Measurements from ENCODE around the gene PIK3C3.
"Not testable (repeated sequence)": the region's sequence is repeated elsewhere in the genome, so short reads cannot be mapped to it uniquely, and the experiment has no call there.

The PIK3C3 gene

GRCh38 chr18:42080340-42080739, 125.3 kb downstream of the PIK3C3 start:
- DNase-seq = no peak

- no peak for DNase-seq
These were observed 127.6 kb downstream of the PIK3C3 start for GRCh38 chr18:42082415-42083234.

GRCh38 chr18:42086288-42086687, 131.3 kb downstream of the PIK3C3 start:
- no peak for DNase-seq

GRCh38 chr18:42087235-42087634, 132.2 kb downstream of the PIK3C3 start:
- no peak for DNase-seq

- no peak for DNase-seq
These were observed 132.8 kb downstream of the PIK3C3 start for GRCh38 chr18:42087876-42088275.

GRCh38 chr18:42092848-42093247, 137.8 kb downstream of the PIK3C3 start:
- no peak for DNase-seq

GRCh38 chr18:42094875-42095274, 139.8 kb downstream of the PIK3C3 start:
- DNase-seq = no peak

- no peak for DNase-seq
These were observed 140.8 kb downstream of the PIK3C3 start for GRCh38 chr18:42095732-42096377.

- no peak for DNase-seq
These were observed 145.2 kb downstream of the PIK3C3 start for GRCh38 chr18:42100248-42100647.

- DNase-seq = no peak
These were observed 145.9 kb downstream of the PIK3C3 start for GRCh38 chr18:42100911-42101310.

- DNase-seq = no peak
These were observed 150.4 kb downstream of the PIK3C3 start for GRCh38 chr18:42105394-42105793.

- no peak for DNase-seq
These were observed 151.8 kb downstream of the PIK3C3 start for GRCh38 chr18:42106784-42107183.

GRCh38 chr18:42107287-42107686, 152.3 kb downstream of the PIK3C3 start:
- no peak for DNase-seq

GRCh38 chr18:42107691-42108450, 152.8 kb downstream of the PIK3C3 start:
- peak; percentile 69 for DNase-seq

GRCh38 chr18:42112147-42112546, 157.1 kb downstream of the PIK3C3 start:
- not testable (repeated sequence) for DNase-seq

GRCh38 chr18:42112657-42113420, 157.8 kb downstream of the PIK3C3 start:
- no peak for DNase-seq

- DNase-seq = no peak
These were observed 158.6 kb downstream of the PIK3C3 start for GRCh38 chr18:42113529-42114191.

- peak; percentile 92 for DNase-seq
These were observed 159.4 kb downstream of the PIK3C3 start for GRCh38 chr18:42114310-42114943.

- no peak for DNase-seq
These were observed 171.6 kb downstream of the PIK3C3 start for GRCh38 chr18:42126586-42126985.

- no peak for DNase-seq
These were observed 176.3 kb downstream of the PIK3C3 start for GRCh38 chr18:42131066-42131929.

- no peak for DNase-seq
These were observed 176.9 kb downstream of the PIK3C3 start for GRCh38 chr18:42131930-42132244.

Data from retina (tissue), 1 donor.